ENCODE data around the gene AKR1C8. TPM values are rescaled to one million over a fixed set of nuclear protein-coding genes. Genes with fewer than 3 reads are reported as not detected.
"Not testable (repeated sequence)": the region's sequence is repeated elsewhere in the genome, so short reads cannot be mapped to it uniquely, and the experiment has no call there.

AKR1C8 gene
- total RNA-seq, 1 experiment from 2014 or later: 2.7 TPM

- H3K27me3 ChIP-seq (ENCODE audit: insufficient read depth, low read depth): no peaks in the 10 kb centered on the region
- no peak overlapping the region for H3K4me3 ChIP-seq
- H3K27ac ChIP-seq: no peak overlapping the region
- H3K4me2 ChIP-seq: no peak overlapping the region
- no peaks in the 10 kb centered on the region for H3K36me3 ChIP-seq (ENCODE audit: low read depth)
- H4K20me1 ChIP-seq (ENCODE audit: insufficient read depth): no peaks in the 10 kb centered on the region
- no peak for TF ChIP-seq EZH2 (IDR thresholded peaks at IDR 0.05; ENCODE audit: low read depth)
- no peak for TF ChIP-seq CTCF (conservative IDR thresholded peaks at IDR 0.05)
- no TSS peak for BruUV-seq (replicated peaks)
- ChIA-PET CTCF (no interaction called here), POLR2A (ENCODE audit: unreplicated experiment) (no interaction called here)
- H3K9me3 ChIP-seq (ENCODE audit: insufficient read depth, low read depth): peaks cover 9% of the 10 kb centered on the region; the same call in 1 of the 2 replicates
- intact Hi-C loops (cut with micrococcal nuclease; ENCODE audit: unreplicated experiment): no loop called here
- no peak for DNase-seq
- no peaks in the 10 kb centered on the region for H3K79me2 ChIP-seq (ENCODE audit: low read depth)
- H3K4me1 ChIP-seq (replicated peaks; ENCODE audit: insufficient read depth): no peaks in the 10 kb centered on the region; the same call in 1 of the 2 replicates
- no peaks in the 10 kb centered on the region for H3F3A ChIP-seq (ENCODE audit: insufficient read depth, low read depth)
- no peaks in the 10 kb centered on the region for H3K9me2 ChIP-seq (ENCODE audit: insufficient read depth)
- no peak overlapping the region for H2AFZ ChIP-seq
Observed at GRCh38 chr10:5229019-5229418, 44.1 kb upstream of the AKR1C8 start.

DNA sequence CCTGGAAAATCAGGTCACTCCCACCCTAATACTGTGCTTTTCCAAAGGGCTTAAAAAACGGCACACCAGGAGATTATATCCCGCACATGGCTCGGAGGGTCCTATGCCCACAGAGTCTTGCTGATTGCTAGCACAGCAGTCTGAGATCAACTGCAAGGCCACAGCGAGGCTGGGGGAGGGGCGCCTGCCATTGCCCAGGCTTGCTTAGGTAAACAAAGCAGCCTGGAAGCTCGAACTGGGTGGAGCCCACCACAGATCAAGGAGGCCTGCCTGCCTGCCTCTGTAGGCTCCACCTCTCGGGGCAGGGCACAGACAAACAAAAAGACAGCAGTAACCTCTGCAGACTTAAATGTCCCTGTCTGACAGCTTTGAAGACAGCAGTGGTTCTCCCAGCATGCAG is 38.0 kb upstream of the AKR1C8 start:
- intact Hi-C loops (cut with micrococcal nuclease; ENCODE audit: unreplicated experiment); DNase-seq; BruUV-seq (replicated peaks): not testable (repeated sequence)

DNA sequence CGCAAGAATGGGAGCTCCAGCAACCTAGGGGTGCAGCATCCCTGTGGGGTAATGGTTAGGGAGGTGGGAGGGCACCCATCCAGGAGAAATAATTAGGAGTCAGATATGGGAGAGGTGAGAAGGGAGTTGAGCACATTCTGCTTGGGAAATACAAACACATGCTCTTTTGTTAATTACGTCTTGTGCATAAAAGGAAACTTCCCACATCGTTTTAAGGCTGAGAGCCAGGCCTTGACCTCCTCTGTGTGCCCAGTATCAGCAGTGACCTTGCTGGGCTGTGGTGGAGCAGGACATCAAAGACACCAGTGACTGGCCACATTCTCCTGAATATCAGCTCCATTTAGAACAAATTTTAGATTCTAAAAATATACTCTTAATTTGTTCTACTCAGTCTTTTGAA is 34.3 kb upstream of the AKR1C8 start:
- DNase-seq: no peak
- Histone ChIP-seq H3K27me3 (ENCODE audit: insufficient read depth, low read depth) (no peaks in the 10 kb centered on the region), H3K4me3 (no peak overlapping the region), H3K79me2 (ENCODE audit: low read depth) (no peaks in the 10 kb centered on the region), H3F3A (ENCODE audit: insufficient read depth, low read depth) (no peaks in the 10 kb centered on the region), H4K20me1 (ENCODE audit: insufficient read depth) (no peaks in the 10 kb centered on the region), H3K4me2 (no peak overlapping the region), H2AFZ (no peak overlapping the region), H3K27ac (no peak overlapping the region), H3K9me2 (ENCODE audit: insufficient read depth) (no peaks in the 10 kb centered on the region), H3K9me3 (ENCODE audit: insufficient read depth, low read depth) (no peaks in the 10 kb centered on the region), H3K4me1 (replicated peaks; ENCODE audit: insufficient read depth) (no peaks in the 10 kb centered on the region), H3K36me3 (ENCODE audit: low read depth) (no peaks in the 10 kb centered on the region)
- POLR2A ChIA-PET (ENCODE audit: unreplicated experiment): no interaction called here
- intact Hi-C loops (cut with micrococcal nuclease; ENCODE audit: unreplicated experiment): no loop called here
- TF ChIP-seq CTCF (conservative IDR thresholded peaks at IDR 0.05) (no peak), EZH2 (IDR thresholded peaks at IDR 0.05; ENCODE audit: low read depth) (no peak)
- no TSS peak for BruUV-seq (replicated peaks)
- CTCF ChIA-PET: no interaction called here

More for the DNA sequence above, 38.0 kb upstream of the AKR1C8 start:
- CTCF ChIA-PET; H3K27me3 ChIP-seq (ENCODE audit: insufficient read depth, low read depth); H4K20me1 ChIP-seq (ENCODE audit: insufficient read depth); H3F3A ChIP-seq (ENCODE audit: insufficient read depth, low read depth); H2AFZ ChIP-seq; H3K79me2 ChIP-seq (ENCODE audit: low read depth); H3K9me2 ChIP-seq (ENCODE audit: insufficient read depth); H3K4me3 ChIP-seq; H3K4me1 ChIP-seq (replicated peaks; ENCODE audit: insufficient read depth); H3K9me3 ChIP-seq (ENCODE audit: insufficient read depth, low read depth); H3K27ac ChIP-seq; H3K4me2 ChIP-seq; POLR2A ChIA-PET (ENCODE audit: unreplicated experiment); H3K36me3 ChIP-seq (ENCODE audit: low read depth): not testable (repeated sequence)

DNA sequence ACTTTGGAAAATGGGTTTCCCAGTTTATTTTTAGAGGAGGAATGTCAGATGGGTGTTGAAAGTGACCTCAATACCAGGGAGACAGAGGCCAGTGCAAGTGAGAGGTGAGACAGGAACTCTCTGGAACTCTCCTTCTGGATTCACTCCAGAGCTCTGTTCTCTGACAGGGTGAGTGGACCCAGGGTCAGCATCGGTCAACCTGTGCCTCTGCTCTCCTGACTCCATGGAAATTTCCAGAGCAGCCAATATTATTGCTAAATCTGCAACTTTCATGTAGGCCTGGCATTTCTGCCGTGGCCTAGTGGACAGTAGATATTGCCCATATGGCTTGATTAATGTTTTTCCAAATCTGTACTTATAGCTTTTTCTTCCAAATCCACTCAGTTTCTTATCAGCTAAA is 31.9 kb upstream of the AKR1C8 start:
- ChIA-PET CTCF (no interaction called here), POLR2A (ENCODE audit: unreplicated experiment) (no interaction called here)
- Histone ChIP-seq H3K4me3 (no peak overlapping the region), H3K9me2 (ENCODE audit: insufficient read depth) (no peaks in the 10 kb centered on the region), H3K4me1 (replicated peaks; ENCODE audit: insufficient read depth) (no peaks in the 10 kb centered on the region), H3K9me3 (ENCODE audit: insufficient read depth, low read depth) (no peaks in the 10 kb centered on the region), H4K20me1 (ENCODE audit: insufficient read depth) (no peaks in the 10 kb centered on the region), H3F3A (ENCODE audit: insufficient read depth, low read depth) (no peaks in the 10 kb centered on the region), H3K27me3 (ENCODE audit: insufficient read depth, low read depth) (no peaks in the 10 kb centered on the region), H3K79me2 (ENCODE audit: low read depth) (no peaks in the 10 kb centered on the region), H3K4me2 (no peak overlapping the region), H2AFZ (no peak overlapping the region), H3K27ac (no peak overlapping the region), H3K36me3 (ENCODE audit: low read depth) (no peaks in the 10 kb centered on the region)
- no TSS peak for BruUV-seq (replicated peaks)
- no peak for DNase-seq
- no peak for TF ChIP-seq CTCF (conservative IDR thresholded peaks at IDR 0.05)
- no peak for TF ChIP-seq EZH2 (IDR thresholded peaks at IDR 0.05; ENCODE audit: low read depth)
- intact Hi-C loops (cut with micrococcal nuclease; ENCODE audit: unreplicated experiment): no loop called here

Measured in PC-9 (cell line).